ENCODE data around the gene KANSL1. TPM values are rescaled to one million over a fixed set of nuclear protein-coding genes. Genes with fewer than 3 reads are reported as not detected.

The KANSL1 gene
- total and polyA plus RNA-seq, 2 donors (not counting 1 experiment from before 2014, with no cell fraction given) = 8.4 to 78.6 TPM

DNA sequence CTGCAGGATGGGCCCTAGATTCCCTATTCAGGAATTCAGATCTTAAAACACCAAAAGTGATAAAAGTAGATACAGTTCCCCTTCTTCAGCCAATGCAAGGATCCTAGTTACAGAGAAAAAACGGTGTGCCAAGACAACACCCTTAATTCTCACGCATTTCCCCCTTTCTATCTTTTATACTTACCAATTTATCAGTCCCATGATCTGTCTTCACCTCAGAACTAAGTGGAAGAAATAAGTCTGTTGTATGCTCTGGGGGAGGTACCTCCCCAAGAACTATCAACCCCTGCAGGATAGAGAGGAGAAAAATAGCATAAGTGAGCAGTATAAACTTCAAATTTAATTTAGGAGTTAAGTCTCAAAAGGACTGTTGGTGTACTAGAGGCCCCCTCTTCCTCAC lies 111.0 kb downstream of the KANSL1 start:
- H3K4me3 ChIP-seq (replicated peaks in 1 of 4; ENCODE audit: control extremely low read depth in 1 of 4, insufficient read depth in 1 of 4, low read depth in 3 of 4, low read length in 4 of 4) = no peak overlapping the region
- no peaks in the 10 kb centered on the region for H3K4me1 ChIP-seq (ENCODE audit: control insufficient read depth, extremely low read depth, insufficient read depth, low read length)
- H4K20me1 ChIP-seq (ENCODE audit: control insufficient read depth, extremely low read depth, insufficient read depth, low read length) = peaks cover 2% of the 10 kb centered on the region
- H3K4me2 ChIP-seq (ENCODE audit: extremely low read depth, insufficient read depth, low read length) = no peak overlapping the region
- H3K36me3 ChIP-seq (ENCODE audit: control insufficient read depth, insufficient read depth, low read length) = no peaks in the 10 kb centered on the region
- H3K9ac ChIP-seq (ENCODE audit: insufficient read depth, low read length) = no peak overlapping the region
- no peak overlapping the region for H2AFZ ChIP-seq (ENCODE audit: low read length)
- no peak for DNase-seq (ENCODE audit: low read depth in 2 of 2)
- H3K79me2 ChIP-seq (ENCODE audit: control insufficient read depth, insufficient read depth, low read length) = peaks cover 16% of the 10 kb centered on the region
- no peaks in the 10 kb centered on the region for H3K9me3 ChIP-seq (ENCODE audit: control insufficient read depth, insufficient read depth, low read depth, low read length)
- no peak overlapping the region for H3K27ac ChIP-seq (ENCODE audit: insufficient read depth, low read length)
- H3K27me3 ChIP-seq (ENCODE audit: control insufficient read depth, insufficient read depth, low read length) = no peaks in the 10 kb centered on the region
- TF ChIP-seq EZH2 (IDR thresholded peaks at IDR 0.05; ENCODE audit: low read length, missing control alignments) = no peak
- TF ChIP-seq, protein P1, sequence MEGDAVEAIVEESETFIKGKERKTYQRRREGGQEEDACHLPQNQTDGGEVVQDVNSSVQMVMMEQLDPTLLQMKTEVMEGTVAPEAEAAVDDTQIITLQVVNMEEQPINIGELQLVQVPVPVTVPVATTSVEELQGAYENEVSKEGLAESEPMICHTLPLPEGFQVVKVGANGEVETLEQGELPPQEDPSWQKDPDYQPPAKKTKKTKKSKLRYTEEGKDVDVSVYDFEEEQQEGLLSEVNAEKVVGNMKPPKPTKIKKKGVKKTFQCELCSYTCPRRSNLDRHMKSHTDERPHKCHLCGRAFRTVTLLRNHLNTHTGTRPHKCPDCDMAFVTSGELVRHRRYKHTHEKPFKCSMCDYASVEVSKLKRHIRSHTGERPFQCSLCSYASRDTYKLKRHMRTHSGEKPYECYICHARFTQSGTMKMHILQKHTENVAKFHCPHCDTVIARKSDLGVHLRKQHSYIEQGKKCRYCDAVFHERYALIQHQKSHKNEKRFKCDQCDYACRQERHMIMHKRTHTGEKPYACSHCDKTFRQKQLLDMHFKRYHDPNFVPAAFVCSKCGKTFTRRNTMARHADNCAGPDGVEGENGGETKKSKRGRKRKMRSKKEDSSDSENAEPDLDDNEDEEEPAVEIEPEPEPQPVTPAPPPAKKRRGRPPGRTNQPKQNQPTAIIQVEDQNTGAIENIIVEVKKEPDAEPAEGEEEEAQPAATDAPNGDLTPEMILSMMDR (conservative IDR thresholded peaks at IDR 0.05 in 1 of 2, IDR thresholded peaks at IDR 0.05 in 1 of 2; ENCODE audit: low read depth in 1 of 2, low read length in 2 of 2) = no peak

DNA sequence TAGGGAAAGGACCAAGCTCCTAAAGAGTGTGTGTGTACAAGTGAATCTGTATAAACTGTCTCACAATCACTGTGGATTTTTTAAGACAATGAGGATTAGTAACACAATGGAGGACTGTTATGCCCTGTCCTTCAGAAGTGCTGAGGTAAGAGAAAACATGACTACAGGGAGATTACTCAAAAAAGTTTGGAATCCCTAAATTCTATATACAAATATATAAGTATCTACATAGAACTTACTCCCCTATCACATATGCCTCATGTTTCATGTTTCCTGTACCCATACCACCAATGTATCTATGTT lies 112.3 kb downstream of the KANSL1 start:
- Histone ChIP-seq H3K36me3 (ENCODE audit: control insufficient read depth, insufficient read depth, low read length) (no peaks in the 10 kb centered on the region), H3K9me3 (ENCODE audit: control insufficient read depth, insufficient read depth, low read depth, low read length) (no peaks in the 10 kb centered on the region), H3K9ac (ENCODE audit: insufficient read depth, low read length) (no peak overlapping the region), H4K20me1 (ENCODE audit: control insufficient read depth, extremely low read depth, insufficient read depth, low read length) (peaks cover 2% of the 10 kb centered on the region), H3K27ac (ENCODE audit: insufficient read depth, low read length) (no peak overlapping the region), H3K4me2 (ENCODE audit: extremely low read depth, insufficient read depth, low read length) (no peak overlapping the region), H3K4me3 (replicated peaks in 1 of 4; ENCODE audit: control extremely low read depth in 1 of 4, insufficient read depth in 1 of 4, low read depth in 3 of 4, low read length in 4 of 4) (no peak overlapping the region), H3K79me2 (ENCODE audit: control insufficient read depth, insufficient read depth, low read length) (peaks cover 8% of the 10 kb centered on the region), H3K4me1 (ENCODE audit: control insufficient read depth, extremely low read depth, insufficient read depth, low read length) (no peaks in the 10 kb centered on the region), H2AFZ (ENCODE audit: low read length) (no peak overlapping the region), H3K27me3 (ENCODE audit: control insufficient read depth, insufficient read depth, low read length) (no peaks in the 10 kb centered on the region)
- no peak for DNase-seq (ENCODE audit: low read depth in 2 of 2)
- TF ChIP-seq, protein P1 (conservative IDR thresholded peaks at IDR 0.05 in 1 of 2, IDR thresholded peaks at IDR 0.05 in 1 of 2; ENCODE audit: low read depth in 1 of 2, low read length in 2 of 2) = no peak

DNA sequence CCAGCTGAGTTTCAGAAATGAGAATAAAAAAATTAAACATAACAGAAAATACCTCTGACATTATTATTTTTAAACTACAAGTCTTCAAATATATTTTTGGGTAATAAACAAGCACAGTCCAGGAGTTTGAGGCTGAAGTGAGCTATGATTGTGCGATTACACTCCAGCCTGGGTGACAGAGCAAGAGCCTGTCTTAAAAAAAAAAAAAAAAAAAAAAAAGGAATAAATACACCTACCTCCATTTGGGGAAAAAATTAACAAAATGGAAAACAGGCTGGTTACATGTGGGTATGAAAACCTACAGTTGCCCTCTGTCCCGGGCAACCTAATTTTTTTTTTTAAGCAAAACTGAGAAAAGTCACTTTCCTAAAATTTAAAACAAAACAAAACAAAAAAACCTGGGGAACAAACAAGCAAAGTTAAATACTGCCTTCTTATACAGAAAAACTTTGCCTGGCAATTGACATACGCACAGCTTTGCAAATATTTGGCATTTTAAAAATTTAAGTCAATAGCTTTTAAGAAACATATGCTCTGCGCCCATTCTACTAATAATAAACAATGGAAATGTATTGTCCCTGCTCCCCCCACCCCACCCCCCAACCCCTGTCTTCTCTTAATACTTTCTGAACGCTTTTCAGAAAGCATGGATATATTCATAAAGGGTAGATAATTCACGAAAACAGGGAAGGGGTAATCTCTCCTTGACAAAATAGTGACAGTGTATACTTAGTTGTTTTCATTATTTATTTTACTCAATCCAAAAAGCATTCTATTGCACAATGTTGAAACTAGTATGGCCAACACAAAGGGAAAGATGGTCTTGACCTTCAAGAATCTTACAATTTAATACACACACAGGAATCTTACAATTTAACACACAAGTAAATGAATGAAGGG lies 112.9 kb downstream of the KANSL1 start:
- no peak overlapping the region for H3K9ac ChIP-seq (ENCODE audit: insufficient read depth, low read length)
- H2AFZ ChIP-seq (ENCODE audit: low read length) = no peak overlapping the region
- no peak overlapping the region for H3K4me3 ChIP-seq (replicated peaks in 1 of 4; ENCODE audit: control extremely low read depth in 1 of 4, insufficient read depth in 1 of 4, low read depth in 3 of 4, low read length in 4 of 4)
- no peak overlapping the region for H3K27ac ChIP-seq (ENCODE audit: insufficient read depth, low read length)
- H4K20me1 ChIP-seq (ENCODE audit: control insufficient read depth, extremely low read depth, insufficient read depth, low read length) = peaks cover 2% of the 10 kb centered on the region
- no peak for DNase-seq (ENCODE audit: low read depth in 2 of 2)
- H3K36me3 ChIP-seq (ENCODE audit: control insufficient read depth, insufficient read depth, low read length) = no peaks in the 10 kb centered on the region
- TF ChIP-seq, protein P1 (conservative IDR thresholded peaks at IDR 0.05 in 1 of 2, IDR thresholded peaks at IDR 0.05 in 1 of 2; ENCODE audit: low read depth in 1 of 2, low read length in 2 of 2) = no peak
- no peak for TF ChIP-seq EZH2 (IDR thresholded peaks at IDR 0.05; ENCODE audit: low read length, missing control alignments)
- no peaks in the 10 kb centered on the region for H3K9me3 ChIP-seq (ENCODE audit: control insufficient read depth, insufficient read depth, low read depth, low read length)
- H3K4me1 ChIP-seq (ENCODE audit: control insufficient read depth, extremely low read depth, insufficient read depth, low read length) = no peaks in the 10 kb centered on the region
- no peaks in the 10 kb centered on the region for H3K27me3 ChIP-seq (ENCODE audit: control insufficient read depth, insufficient read depth, low read length)
- H3K4me2 ChIP-seq (ENCODE audit: extremely low read depth, insufficient read depth, low read length) = no peak overlapping the region
- H3K79me2 ChIP-seq (ENCODE audit: control insufficient read depth, insufficient read depth, low read length) = peaks cover 10% of the 10 kb centered on the region

Data from fibroblast of lung (primary cell).